CD4-positive, alpha-beta T cell treated with Interleukin-6 for 4 hours (primary cell): Measurements from ENCODE around the gene PLPPR3.
"Not testable (repeated sequence)": the region's sequence is repeated elsewhere in the genome, so short reads cannot be mapped to it uniquely, and the experiment has no call there.

ENCODE experiments used
- DNase-seq: peaks from one replicate; pipeline ENCODE4 v3.0.0-alpha.2; 2020; ENCODE audit warnings: mixed read lengths

The PLPPR3 gene

GRCh38 chr19:821825-822503 is at the start of gene PLPPR3:
Gene PLPPR3, minus strand, starts transcription at chr19:821955. Its CDS starts 396 bp downstream, at chr19:821559.
- DNase-seq: no peak

DNA sequence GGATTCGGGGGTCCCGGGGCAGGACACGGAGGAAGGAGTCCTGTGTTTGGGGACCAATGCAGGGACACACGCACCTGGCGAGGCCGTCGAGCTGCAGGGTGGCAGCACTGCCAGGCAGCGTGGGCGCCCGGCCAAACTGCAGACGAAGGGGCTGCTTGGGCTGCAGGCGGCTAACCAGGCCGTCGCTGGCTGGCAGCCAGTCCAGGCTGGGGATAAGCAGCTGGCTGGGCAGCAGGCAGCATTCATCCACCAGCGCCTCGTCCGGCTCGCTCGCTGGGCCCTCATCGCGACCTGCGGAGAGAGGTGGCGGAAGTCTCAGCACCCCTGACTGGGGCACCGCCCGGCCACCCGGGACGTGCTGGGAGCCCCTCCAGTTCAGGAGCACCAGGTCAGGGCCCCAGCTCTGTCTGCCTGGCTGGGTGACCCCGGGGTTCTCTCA is 49.2 kb upstream of the PLPPR3 start:
- DNase-seq: no peak

DNA sequence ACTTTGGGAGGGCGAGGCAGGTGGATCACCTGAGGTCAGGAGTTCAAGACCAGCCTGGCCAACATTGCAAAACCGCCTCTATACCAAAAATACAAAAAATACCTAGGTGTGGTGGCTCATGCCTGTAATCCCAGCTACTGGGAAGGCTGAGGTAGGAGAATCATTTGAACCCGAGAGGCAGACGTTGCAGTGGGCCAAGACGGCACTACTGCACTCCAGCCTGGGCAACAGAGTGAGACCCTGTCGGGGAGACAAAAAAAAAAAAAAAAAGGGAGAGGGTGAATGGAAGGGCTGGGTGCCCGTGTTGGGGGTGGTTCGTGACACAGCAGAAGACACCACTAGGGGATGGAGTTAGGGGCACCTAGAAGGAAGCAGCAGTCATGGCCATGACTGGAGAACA is 48.6 kb upstream of the PLPPR3 start:
- no peak for DNase-seq

DNA sequence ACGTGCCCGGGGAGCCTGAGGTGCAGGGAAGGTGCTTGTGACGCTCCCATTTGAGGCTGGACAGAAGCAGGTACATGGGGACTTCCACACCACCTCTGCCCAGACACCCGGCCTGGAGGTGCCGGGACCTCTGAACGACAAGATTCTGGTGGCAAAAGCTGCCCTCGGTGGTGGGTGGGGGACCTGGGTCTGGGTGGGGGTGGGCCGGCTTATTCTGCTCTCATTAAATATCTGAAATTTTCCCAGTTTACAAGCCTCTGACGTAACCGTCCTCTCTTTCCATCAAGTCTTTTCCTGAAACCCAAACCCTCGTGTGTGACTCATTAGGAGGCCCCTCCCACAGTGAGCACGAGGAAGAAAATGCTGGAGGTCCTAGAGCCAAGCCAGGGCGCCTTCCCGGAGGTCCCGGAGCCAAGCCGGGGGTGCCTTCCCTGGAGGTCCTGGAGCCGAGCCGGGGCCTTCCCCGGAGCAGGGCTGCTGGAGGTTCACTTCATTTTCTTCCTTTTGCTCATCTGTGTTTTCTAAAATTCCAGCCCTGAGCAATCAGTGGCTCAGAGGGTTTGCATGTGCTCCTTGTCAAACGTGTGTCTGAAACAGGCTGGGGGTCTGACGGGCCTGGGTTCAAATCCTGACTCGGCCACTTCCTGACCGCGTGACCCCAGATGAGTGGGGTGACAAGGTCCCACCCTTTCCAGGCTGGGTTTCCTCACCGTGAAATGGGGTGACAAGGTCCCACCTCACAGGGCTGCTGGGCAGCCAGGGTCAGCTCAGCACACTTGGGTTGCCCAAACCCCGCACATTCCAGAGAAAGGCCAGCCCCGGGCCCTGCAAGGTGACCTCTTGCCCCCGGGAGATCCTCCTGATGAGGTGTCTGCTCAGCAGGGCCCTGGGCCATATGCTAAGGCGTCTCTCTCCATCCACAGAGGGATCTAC is 47.8 kb upstream of the PLPPR3 start:
- no peak for DNase-seq

- no peak for DNase-seq
These were observed 46.9 kb upstream of the PLPPR3 start for GRCh38 chr19:868458-869244.

DNA sequence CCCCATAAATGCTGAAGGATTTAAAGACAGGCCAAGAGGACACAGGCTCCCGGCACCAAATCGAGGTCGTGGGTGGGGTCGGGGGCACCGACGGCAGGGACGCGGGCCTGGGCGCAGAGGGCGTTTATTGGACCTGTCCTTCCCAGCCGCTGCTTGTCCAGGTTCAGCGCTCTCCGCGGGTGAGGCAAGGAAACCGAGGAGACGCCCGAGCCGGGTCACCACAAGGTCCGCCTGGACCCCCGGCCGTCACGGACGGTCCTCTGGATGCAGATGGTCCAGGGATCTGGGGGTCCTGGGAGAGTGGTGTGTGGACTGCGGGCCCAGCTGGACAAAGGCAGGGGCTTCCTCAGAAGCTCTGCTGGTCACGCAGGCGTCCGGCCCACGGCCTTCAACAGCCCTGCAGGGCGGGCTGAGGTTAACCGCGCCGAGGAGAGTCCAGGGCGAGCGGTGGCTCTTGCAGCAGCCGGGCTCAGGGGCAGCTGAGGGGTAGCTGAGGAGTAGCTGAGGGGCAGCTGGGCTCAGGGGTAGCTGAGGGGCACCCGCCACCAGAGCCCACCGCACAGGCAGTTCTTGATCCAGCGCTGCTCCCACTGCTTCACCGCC is 46.2 kb upstream of the PLPPR3 start:
- no peak for DNase-seq

DNA sequence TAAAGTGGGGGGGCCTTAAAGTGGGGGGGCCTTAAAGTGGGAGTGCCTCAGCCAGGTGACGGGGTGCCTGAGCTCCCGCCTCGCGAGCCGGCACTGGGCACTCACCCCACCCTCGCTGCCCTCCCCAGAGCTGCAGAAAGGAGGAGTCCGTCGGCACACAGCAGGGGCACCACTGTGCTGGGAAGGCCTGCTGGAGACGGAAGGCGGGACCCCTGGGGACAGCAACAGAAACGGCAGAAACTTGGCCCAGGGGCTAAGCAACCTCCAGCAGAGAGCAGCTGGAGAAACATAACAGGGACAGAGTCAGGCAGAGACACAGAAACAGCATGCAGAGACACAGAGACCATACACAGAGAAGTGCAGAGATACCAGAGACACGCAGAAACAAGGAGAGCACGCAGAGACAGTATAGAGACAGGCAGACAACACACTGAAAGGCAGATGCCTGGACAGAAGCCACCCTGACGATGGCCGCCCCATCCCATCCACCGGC is 45.6 kb upstream of the PLPPR3 start:
- no peak for DNase-seq

- no peak for DNase-seq
These were observed 45.1 kb upstream of the PLPPR3 start for GRCh38 chr19:866769-867300.

GRCh38 chr19:863315-863620 is 41.5 kb upstream of the PLPPR3 start:
- no peak for DNase-seq

DNA sequence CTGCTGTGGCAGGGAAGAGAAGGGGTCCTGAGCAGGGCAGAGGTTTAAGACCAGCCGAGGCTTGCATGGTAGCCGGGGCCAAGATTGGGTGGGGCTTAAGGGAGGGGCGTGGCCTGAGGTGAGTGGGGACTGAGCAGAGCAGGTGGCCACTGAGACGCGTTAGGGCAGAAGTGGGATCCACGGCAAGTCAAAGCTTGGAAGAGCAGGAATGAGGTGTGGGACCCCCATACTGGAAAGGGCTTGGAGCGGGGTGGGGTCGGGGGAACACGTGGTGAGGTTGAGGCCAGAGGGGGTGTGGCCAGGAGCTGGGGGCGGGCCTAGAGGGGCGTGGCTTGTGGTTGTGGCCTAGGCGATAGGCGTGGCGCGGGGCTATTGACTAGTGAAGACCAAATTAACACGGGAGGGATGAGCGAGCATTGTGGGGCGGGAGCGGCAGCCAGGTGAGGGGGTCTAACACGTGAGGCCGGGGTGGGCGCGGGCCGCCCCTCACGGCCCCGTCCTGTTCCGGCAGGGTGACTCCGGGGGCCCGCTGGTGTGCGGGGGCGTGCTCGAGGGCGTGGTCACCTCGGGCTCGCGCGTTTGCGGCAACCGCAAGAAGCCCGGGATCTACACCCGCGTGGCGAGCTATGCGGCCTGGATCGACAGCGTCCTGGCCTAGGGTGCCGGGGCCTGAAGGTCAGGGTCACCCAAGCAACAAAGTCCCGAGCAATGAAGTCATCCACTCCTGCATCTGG is 41.0 kb upstream of the PLPPR3 start:
- peak; percentile 79 for DNase-seq

- DNase-seq: peak; percentile 64
These were observed 40.2 kb upstream of the PLPPR3 start for GRCh38 chr19:861756-862580.

GRCh38 chr19:861141-861755 is 39.5 kb upstream of the PLPPR3 start:
- DNase-seq: no peak

GRCh38 chr19:858868-859843 is 37.4 kb upstream of the PLPPR3 start, which contains the start of gene CFD:
Gene CFD, plus strand, starts transcription at chr19:859664. Its CDS starts 26 bp downstream, at chr19:859690.
- DNase-seq: no peak

DNA sequence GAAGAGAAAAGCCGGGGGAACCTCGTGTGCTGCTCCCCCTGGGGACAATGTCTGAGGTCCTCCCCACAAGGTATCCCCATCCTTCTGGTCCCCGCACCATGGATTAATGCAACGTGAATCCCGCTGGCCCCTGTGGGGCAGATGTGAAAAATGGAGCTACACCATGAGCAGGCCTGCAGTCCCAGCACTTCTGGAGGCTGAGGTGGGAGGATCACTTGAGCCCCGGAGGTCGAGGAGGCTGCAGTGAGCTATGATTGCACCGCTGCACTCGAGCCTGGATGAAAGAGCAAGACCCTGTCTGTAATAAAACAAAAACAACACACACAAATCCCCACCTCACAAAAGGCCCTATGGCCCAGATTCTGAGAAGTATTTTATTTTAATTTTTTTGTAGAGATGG is 36.5 kb upstream of the PLPPR3 start:
- DNase-seq: no peak

DNA sequence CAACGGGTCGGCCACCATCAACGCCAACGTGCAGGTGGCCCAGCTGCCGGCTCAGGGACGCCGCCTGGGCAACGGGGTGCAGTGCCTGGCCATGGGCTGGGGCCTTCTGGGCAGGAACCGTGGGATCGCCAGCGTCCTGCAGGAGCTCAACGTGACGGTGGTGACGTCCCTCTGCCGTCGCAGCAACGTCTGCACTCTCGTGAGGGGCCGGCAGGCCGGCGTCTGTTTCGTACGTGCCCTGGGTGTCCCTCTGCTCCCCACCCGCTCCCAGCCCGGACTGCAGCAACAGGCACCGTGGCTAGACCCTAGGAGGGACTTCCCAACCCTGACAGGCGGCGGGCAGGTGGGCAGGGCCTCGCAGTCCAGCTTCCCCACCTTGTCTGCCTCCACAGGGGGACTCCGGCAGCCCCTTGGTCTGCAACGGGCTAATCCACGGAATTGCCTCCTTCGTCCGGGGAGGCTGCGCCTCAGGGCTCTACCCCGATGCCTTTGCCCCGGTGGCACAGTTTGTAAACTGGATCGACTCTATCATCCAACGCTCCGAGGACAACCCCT is 33.9 kb upstream of the PLPPR3 start:
- DNase-seq: no peak

GRCh38 chr19:855142-855541 is 33.4 kb upstream of the PLPPR3 start:
- DNase-seq: no peak

- no peak for DNase-seq
These were observed 32.8 kb upstream of the PLPPR3 start for GRCh38 chr19:854549-854948.

- DNase-seq: not testable (repeated sequence)
These were observed 32.0 kb upstream of the PLPPR3 start for GRCh38 chr19:853614-854220.
